ENCODE results near the gene RASSF1. TPM values are rescaled to one million over a fixed set of nuclear protein-coding genes. Genes with fewer than 3 reads are reported as not detected.

Gene RASSF1
- total RNA-seq, 2 donors from 2014 or later, result 26.7 to 30.0 TPM

GRCh38 chr3:50353245-50354004, 12.8 kb upstream of the RASSF1 start:
- H3K4me3 ChIP-seq, result no peak overlapping the region
- H3K9me3 ChIP-seq, result no peaks in the 10 kb centered on the region
- WGBS, 2 donors, result 76 to 86% methylated on average over 2 to 12 of the region's 12 CpGs
- no peaks in the 10 kb centered on the region for H3K27me3 ChIP-seq
- intact Hi-C loops (cut with DNase I), result no loop called here
- TF ChIP-seq CTCF (IDR thresholded peaks at IDR 0.05) (no peak), POLR2A (IDR thresholded peaks at IDR 0.05) (no peak)
- ATAC-seq (no peak), DNase-seq (no peak)
- H3K27ac ChIP-seq, result peak overlapping the region in 1 of 4 donors; percentile 24
- peaks cover 64% of the 10 kb centered on the region for H3K4me1 ChIP-seq
- peaks cover 13 to 14% of the 10 kb centered on the region in 2 donors for H3K36me3 ChIP-seq (replicated peaks in 1 of 2; ENCODE audit: insufficient read depth in 1 of 2, low read depth in 2 of 2)

GRCh38 chr3:50352781-50353180, 12.1 kb upstream of the RASSF1 start:
- 9 to 39% methylated on average over 2 of the region's 2 CpGs for WGBS, 2 donors
- ATAC-seq, result no peak
- no peak for DNase-seq
- TF ChIP-seq CTCF (IDR thresholded peaks at IDR 0.05), result peak in 2 of 7 experiments; percentile 12 to 16
- no peak for TF ChIP-seq POLR2A (IDR thresholded peaks at IDR 0.05)
- Histone ChIP-seq H3K4me3 (no peak overlapping the region), H3K36me3 (replicated peaks in 1 of 2; ENCODE audit: insufficient read depth in 1 of 2, low read depth in 2 of 2) (peaks cover 13 to 14% of the 10 kb centered on the region in 2 donors), H3K27ac (peak overlapping the region in 1 of 4 donors; percentile 24), H3K9me3 (no peaks in the 10 kb centered on the region), H3K4me1 (peaks cover 64% of the 10 kb centered on the region), H3K27me3 (no peaks in the 10 kb centered on the region)
- intact Hi-C loops (cut with DNase I), result no loop called here

- WGBS, 2 donors, result 27 to 47% methylated on average over 5 to 11 of the region's 11 CpGs
- Histone ChIP-seq H3K4me1 (peaks cover 55% of the 10 kb centered on the region), H3K4me3 (peak overlapping the region in 1 of 2 donors; percentile 19), H3K27me3 (no peaks in the 10 kb centered on the region), H3K27ac (peak overlapping the region; percentile 79 to 94 (median 90)), H3K36me3 (replicated peaks in 1 of 2; ENCODE audit: insufficient read depth in 1 of 2, low read depth in 2 of 2) (peaks cover 13 to 14% of the 10 kb centered on the region in 2 donors), H3K9me3 (no peaks in the 10 kb centered on the region)
- intact Hi-C loops (cut with DNase I), result no loop called here
- TF ChIP-seq POLR2A (IDR thresholded peaks at IDR 0.05) (no peak), CTCF (IDR thresholded peaks at IDR 0.05) (no peak)
- DNase-seq (no peak), ATAC-seq (no peak)
These were observed 10.7 kb upstream of the RASSF1 start for GRCh38 chr3:50351323-50351697.

- Histone ChIP-seq H3K4me1 (peaks cover 53% of the 10 kb centered on the region), H3K27me3 (no peaks in the 10 kb centered on the region), H3K9me3 (no peaks in the 10 kb centered on the region), H3K27ac (peak within 1 kb of the TSS; percentile 79 to 94 (median 90)), H3K36me3 (replicated peaks in 1 of 2; ENCODE audit: insufficient read depth in 1 of 2, low read depth in 2 of 2) (peaks cover 13 to 14% of the 10 kb centered on the region in 2 donors), H3K4me3 (peak within 1 kb of the TSS; percentile 39 to 57)
- DNase-seq (peak; percentile 97 to 98 (median 98)), ATAC-seq (peak; percentile 95)
- intact Hi-C loops (cut with DNase I), result no loop called here
- WGBS, 2 donors, result 0% methylated on average over 5 to 64 of the region's 64 CpGs
- TF ChIP-seq CTCF (IDR thresholded peaks at IDR 0.05) (peak in 1 of 7 experiments; percentile 7), POLR2A (IDR thresholded peaks at IDR 0.05) (peak; percentile 90 to 97 (median 96))
These were observed 10.1 kb upstream of the RASSF1 start, which contains the start of the genes CYB561D2 and NPRL2 for GRCh38 chr3:50350527-50351322. CYB561D2 (plus strand) TSS chr3:50350862; CDS start chr3:50351434, 572 bp downstream. NPRL2 (minus strand) TSS chr3:50350775; CDS start chr3:50350652, 123 bp downstream.

Data from body of pancreas (tissue), 4 donors.